Measurements from ENCODE around the gene ZSWIM6.
A peak's percentile ranks its signal among the peaks of the same experiment; 100 is the strongest.
"Not testable (repeated sequence)": the region's sequence is repeated elsewhere in the genome, so short reads cannot be mapped to it uniquely, and the experiment has no call there.

Gene ZSWIM6

GRCh38 chr5:61366497-61367240 is 34.6 kb downstream of the ZSWIM6 start:
- DNase-seq, result no peak

DNA sequence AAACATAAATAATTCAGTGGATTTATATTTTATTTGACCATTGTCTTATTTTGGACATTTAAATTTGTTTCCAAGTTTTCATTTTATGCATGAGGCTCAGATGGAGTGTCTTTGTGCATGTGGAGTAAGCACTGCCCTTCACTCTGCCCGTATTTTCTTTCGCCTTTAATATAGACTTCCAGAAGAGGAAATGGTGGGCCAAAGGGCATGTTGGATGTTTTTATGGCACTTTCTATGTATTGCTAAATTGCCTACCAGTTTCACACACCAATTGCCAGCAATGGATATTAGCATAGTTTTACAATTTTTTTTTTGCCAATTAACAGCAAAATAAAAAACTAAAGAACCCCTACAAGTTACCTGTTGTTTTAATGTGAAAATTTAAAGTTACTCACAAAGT is 38.4 kb downstream of the ZSWIM6 start:
- no peak for DNase-seq

GRCh38 chr5:61371474-61371873 is 39.4 kb downstream of the ZSWIM6 start:
- DNase-seq, result no peak

DNA sequence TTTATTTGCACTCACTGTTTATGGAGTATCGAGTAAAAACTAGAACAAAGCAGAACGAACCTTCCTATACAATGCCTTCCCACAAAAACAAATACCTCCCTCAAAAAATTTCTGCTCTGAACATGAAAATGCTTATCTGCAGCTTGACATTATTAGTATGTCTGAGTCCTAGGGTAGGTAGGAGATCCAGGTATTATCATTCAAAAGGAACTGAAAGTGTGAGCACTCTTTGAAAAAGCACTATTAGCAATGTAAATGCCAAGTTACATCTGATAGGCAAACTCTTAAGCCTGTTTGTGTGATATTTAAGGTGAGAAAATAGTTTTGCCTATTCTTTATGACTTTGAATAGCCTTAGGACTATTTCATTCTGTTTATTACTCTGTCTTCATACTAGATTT is 47.6 kb downstream of the ZSWIM6 start:
- no peak for DNase-seq

- no peak for DNase-seq
Measured at GRCh38 chr5:61381968-61382367, 49.9 kb downstream of the ZSWIM6 start.

DNA sequence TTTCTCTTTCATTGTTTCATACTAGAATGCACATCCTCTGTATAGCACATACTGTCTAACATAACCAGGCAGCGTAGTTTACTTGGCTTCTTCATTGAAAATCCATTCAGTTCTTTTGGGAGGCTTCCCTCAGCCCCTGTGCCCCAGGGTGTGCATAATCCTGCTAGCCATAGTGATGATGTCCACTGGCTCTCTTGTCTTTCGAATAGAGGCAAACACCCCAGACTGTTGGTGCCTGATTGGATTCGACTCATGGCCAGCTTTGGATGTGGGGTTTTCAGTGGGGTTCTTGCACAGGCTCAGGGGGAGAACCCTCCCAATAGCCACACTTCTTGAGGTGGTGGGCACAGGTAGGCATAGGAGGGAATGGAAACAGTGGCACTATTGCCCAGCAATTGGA is 53.6 kb downstream of the ZSWIM6 start:
- no peak for DNase-seq

- DNase-seq, result no peak
Measured at GRCh38 chr5:61386045-61386800, 54.2 kb downstream of the ZSWIM6 start.

DNA sequence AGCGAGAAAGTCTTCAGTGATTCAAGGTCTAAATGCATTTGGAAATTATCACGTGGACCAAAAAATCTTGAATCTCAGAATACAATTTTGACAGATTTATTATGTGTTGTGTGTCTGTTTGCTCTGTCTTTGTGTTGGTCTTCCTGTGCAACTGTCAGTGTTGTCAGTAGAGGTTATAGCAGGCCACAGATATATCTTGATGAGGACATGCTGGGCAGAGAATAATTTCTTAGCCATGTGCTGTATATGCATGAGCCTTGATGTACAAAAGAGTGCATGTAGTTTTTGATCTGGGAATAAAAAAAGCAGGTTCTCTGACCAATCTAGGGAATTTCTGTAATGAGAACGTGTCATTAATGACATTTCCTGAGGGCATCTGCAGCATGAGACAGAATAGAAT is 57.6 kb downstream of the ZSWIM6 start:
- no peak for DNase-seq

GRCh38 chr5:61394078-61394704 is 62.1 kb downstream of the ZSWIM6 start:
- no peak for DNase-seq

DNA sequence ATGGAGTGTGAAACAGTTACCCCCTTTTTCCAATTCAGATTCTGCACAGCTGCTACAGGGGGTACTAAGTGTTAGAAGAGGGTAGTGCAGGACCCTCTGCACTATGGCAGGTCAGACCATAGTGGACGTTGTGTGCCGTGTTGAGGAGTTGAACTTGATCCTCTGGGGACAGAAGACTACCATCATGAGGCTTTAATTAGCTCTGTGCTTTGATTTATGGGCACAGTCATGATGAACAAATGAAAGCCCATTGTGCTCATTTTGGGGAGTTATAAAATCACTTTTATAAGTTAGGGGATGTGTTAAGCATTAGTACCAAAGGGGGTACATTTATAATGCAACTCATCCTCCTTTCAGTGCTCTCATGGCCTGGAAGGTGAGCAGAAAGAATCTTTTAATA is 62.7 kb downstream of the ZSWIM6 start:
- no peak for DNase-seq

- DNase-seq, result no peak
Measured at GRCh38 chr5:61397238-61397637, 65.2 kb downstream of the ZSWIM6 start.

- no peak for DNase-seq
Measured at GRCh38 chr5:61397937-61398336, 65.9 kb downstream of the ZSWIM6 start.

DNA sequence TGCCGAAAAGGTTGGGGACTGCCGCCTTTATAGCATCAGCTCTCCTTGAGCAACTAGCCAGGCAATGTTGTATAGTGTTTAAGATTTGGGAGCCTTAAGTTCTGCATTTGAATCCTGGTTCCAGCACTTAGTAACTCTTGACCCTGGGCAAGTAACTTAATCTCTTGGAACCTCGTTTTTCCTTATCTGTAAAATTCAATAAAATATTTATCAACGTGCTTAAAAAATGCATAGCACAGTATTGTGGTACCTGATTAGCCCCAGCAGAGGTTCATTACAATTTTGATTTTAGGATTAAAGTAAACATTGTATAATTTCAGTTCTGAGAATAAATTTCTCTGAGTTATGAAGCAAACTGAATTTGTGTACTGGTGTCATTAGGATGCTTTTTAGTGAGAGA is 66.4 kb downstream of the ZSWIM6 start:
- DNase-seq, result no peak

GRCh38 chr5:61399679-61400078 is 67.6 kb downstream of the ZSWIM6 start:
- no peak for DNase-seq

DNA sequence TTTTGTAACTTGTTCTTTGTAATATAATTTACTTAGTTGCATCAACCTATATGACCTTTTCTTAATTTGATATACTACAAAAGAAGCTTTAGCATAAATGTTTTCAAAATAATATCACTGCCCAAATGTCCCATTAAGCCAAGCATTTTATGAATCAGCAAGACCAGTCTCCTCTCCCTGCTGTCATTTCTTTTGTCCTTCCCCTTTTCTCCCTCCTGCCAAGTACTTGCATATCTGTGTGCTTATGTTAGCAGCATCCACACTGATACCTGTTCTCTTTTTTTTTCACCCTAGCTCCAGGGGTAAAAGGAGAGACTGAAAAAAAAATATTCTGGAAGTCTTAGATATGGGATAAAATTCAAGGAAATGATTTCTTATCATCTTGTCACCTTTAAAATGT is 69.7 kb downstream of the ZSWIM6 start:
- DNase-seq, result peak; percentile 26 to 29

DNA sequence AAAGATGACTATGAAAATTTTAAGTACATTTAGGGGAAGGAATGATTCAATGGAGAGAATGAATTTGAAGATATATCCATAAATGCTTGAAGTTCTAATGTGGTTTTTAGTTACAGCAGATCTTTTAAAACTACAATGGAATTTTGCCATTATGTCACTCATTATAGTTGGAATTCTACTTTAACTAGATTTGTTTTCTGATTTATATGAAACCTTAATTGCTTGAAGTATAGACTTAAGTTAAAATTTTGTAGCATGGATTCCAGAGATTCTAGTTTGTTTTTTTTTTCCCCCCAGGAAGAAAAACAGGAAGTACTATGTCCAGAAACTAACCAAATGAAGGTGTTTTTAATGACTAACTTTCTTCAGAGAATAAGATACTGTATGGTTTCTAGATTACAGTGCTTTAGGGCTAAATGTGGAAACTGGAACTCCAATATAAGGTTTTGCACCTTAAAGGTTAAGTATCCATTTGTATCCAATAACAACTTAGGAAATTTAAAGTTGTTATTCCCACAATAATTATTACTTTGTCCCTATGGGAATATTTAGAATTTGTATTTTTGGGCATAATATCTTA is 70.3 kb downstream of the ZSWIM6 start:
- DNase-seq, result no peak

DNA sequence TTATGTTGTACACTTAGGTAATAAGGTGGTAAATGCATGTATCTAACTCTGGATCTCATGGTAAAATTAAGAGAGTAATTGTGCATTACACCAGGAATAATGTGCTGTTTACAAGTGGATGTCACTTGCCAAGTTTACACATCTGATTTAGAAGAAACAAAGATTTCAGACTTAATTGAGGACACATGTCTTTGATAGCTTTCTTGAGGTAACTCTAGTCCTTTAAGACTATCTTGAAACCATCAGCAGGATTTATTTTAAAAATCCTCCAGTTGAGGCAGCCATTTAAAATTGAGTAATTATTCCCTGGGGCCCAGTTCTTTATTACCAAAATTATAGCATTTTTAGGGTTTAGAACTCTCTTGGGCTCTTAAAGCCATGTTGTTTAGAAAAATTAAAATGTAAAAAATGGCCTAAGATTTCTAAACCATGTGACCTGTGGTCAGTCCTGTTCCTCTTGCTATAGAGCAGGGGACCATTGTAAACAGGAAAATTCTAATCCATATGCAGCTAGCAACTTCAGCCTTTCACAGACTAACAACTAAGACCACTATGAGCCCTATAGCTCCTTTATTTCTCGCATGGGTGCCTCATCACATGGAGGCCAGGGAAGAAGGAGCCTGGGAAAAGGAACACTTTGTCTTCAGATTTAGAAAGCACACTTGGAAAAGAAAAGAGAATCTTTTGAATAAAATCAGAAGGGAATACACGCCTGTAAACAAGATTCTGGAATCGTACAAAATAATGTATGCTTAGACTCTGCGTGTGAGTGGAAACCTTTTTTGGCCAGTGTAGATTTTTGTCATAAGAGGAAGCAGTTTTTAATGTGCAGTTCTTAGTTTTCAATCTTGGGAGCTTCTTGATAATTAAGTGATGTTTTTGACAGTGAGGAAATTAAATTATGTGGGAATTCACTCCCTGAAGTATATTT is 71.2 kb downstream of the ZSWIM6 start:
- no peak for DNase-seq

DNA sequence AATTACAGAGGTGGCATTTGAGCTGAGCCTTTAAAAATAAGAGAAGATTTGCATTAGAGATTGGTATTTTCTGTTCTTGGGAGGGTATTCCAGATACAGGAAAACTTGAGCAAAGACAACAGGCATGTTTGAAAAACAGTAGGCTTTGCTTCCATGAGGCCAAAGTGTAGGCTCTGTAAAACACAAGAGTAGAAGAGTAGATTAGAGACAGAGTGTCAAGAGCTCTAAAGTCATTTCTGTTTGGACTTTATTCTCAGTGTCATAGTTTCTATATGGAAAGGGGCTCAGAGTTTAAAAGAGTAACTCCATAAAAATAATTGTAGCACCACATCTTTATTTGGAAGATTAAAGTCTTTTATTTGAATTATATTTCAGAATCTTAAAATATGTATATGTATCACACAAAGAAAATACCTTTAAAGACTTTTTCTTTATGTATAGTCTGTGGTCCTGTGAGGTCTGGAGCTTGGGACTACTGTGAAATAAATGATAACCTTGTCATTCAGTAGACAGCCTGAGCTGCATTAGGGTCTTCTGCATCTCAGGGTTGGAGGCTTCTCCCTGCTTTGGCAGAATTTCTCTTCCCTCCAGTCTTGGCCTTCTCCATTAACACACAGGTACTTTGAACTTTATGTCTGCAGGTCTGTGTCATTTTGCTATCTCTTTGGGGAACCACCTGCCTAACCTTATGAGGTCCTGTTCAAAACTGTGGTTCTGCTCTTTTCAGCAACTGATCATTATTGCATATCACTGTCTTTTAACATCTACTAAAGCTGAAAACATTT is 73.6 kb downstream of the ZSWIM6 start:
- no peak for DNase-seq

DNA sequence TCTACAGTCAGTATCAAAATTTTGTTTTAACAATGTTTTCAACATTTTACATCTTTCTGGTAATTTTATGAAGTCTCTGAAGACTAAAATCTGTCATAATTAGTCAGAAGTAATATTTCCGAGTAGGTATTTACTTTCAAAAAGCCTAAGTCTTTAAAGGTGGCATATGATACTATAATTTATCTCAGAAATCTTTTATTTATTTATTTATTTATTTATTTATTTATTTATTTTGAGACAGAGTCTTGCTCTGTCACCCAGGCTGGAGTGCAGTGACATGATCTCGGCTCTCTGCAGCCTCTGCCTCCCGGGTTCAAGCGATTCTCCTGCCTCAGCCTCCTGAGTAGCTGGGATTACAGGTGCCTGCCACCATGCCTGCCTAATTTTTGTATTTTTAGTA is 74.4 kb downstream of the ZSWIM6 start:
- not testable (repeated sequence) for DNase-seq

- DNase-seq, result no peak
Measured at GRCh38 chr5:61407706-61408270, 75.7 kb downstream of the ZSWIM6 start.

- peak; percentile 95 to 97 for DNase-seq
Measured at GRCh38 chr5:61408476-61409168, 76.6 kb downstream of the ZSWIM6 start.

Data from Kasumi-1 (cell line).